K562 (cell line): ENCODE results near the gene CCR2. TPM values are rescaled to one million over a fixed set of nuclear protein-coding genes. Genes with fewer than 3 reads are reported as not detected.

Source experiments
- AFF4 ChIP-seq: sonication (generic); formaldehyde crosslinking; IDR thresholded peaks from 2 replicates; pipeline ENCODE4 v1.8.0; 2023; ENCODE audit warnings: mild to moderate bottlenecking, missing genetic modification reagents
- CBFA2T2 ChIP-seq: fragments of 450-650 bp; conservative IDR thresholded peaks from 2 replicates; pipeline ENCODE4 v1.6.1; 2017; ENCODE audit warnings: mild to moderate bottlenecking
- CHD1 ChIP-seq: fragments of 200-600 bp; sonication (generic); IDR thresholded peaks from one replicate; pipeline ENCODE4 v1.6.1; 2012; ENCODE audit warnings: mild to moderate bottlenecking, moderate library complexity, low read length, inconsistent platforms
- E2F5 ChIP-seq: sonication (generic); formaldehyde crosslinking; IDR thresholded peaks from 2 replicates; pipeline ENCODE4 v1.8.0; 2022; ENCODE audit warnings: mild to moderate bottlenecking, missing genetic modification reagents
- HDAC1 ChIP-seq, 2 experiments: fragments of 450-650 bp; IDR thresholded peaks; 2 replicates each; pipeline ENCODE4 v1.6.1; 2016 to 2017; ENCODE audit warnings: inconsistent platforms in 1 of 2, mild to moderate bottlenecking in 1 of 2, moderate library complexity in 1 of 2
- IFI16 ChIP-seq: fragments of 250-450 bp; sonication (Bioruptor Pico); IDR thresholded peaks from 2 replicates; pipeline ENCODE4 v2.1.2; 2022; ENCODE audit warnings: mild to moderate bottlenecking, inconsistent platforms
- IRF2 ChIP-seq: sonication (generic); formaldehyde crosslinking; IDR thresholded peaks from 2 replicates; pipeline ENCODE4 v1.8.1; 2022; ENCODE audit warnings: mild to moderate bottlenecking, missing genetic modification reagents
- KLF6 ChIP-seq: fragments of 250-450 bp; sonication (Bioruptor Pico); IDR thresholded peaks from 2 replicates; pipeline ENCODE4 v1.4.0; 2020; ENCODE audit warnings: mild to moderate bottlenecking, moderate library complexity, borderline replicate concordance
- MAFF ChIP-seq: IDR thresholded peaks from 2 replicates; pipeline ENCODE4 v1.6.1; 2012; ENCODE audit warnings: low read length, improper control_type of control experiment
- POLR2A ChIP-seq: fragments of 450-650 bp; conservative IDR thresholded peaks from 2 replicates; pipeline ENCODE4 v1.6.1; 2016
- SP1 ChIP-seq: sonication (generic); formaldehyde crosslinking; IDR thresholded peaks from 2 replicates; pipeline ENCODE4 v1.8.1; 2022; ENCODE audit warnings: mild to moderate bottlenecking, missing genetic modification reagents
- TRIM24 ChIP-seq, 2 experiments: fragments of 450-650 bp; IDR thresholded peaks; 2 replicates each; pipeline ENCODE4 v1.6.1; 2016
- ZBTB7A ChIP-seq: IDR thresholded peaks from 2 replicates; pipeline ENCODE4 v1.6.1; 2011; ENCODE audit warnings: low read depth, mild to moderate bottlenecking, low read length, moderate library complexity, borderline replicate concordance; ENCODE audit not compliant: control insufficient read depth
- ZC3H11A ChIP-seq: IDR thresholded peaks from 2 replicates; pipeline ENCODE4 v1.6.1; 2012; ENCODE audit warnings: low read depth, low read length, improper control_type of control experiment
- ZFP1 ChIP-seq: fragments of 450-650 bp; formaldehyde crosslinking; IDR thresholded peaks from 2 replicates; pipeline ENCODE4 v1.4.0; 2020; ENCODE audit warnings: mild to moderate bottlenecking, mixed read lengths
- ZSCAN32 ChIP-seq: fragments of 450-650 bp; formaldehyde crosslinking; IDR thresholded peaks from 2 replicates; pipeline ENCODE4 v1.4.0; 2020; ENCODE audit warnings: mild to moderate bottlenecking, moderate library complexity
- polyA plus RNA-seq, 8 experiments: library from polyadenylated mRNA; depleted of rRNA in 4 of 8; stranded (reverse) in 5 of 8; unstranded in 3 of 8; fragments of >200 nt; fragmentation: Nextera tagmentation in 2 of 8; fragmentation: Illumina TruSeq in 1 of 8; extraction: Ambion mirVana in 2 of 8; extraction: Trizol in 1 of 8; gene quantifications; 2 replicates each; pipeline versions ENCODE4 v1.2.1 to v1.2.3, GENCODE V29; 2011 to 2014; ENCODE audit warnings: inconsistent platforms in 1 of 8, missing spikeins in 1 of 8
- total RNA-seq, 7 experiments: library from RNA; depleted of rRNA in 6 of 7; stranded (reverse); fragments of >200 nt in 6 of 7; fragmentation: Illumina TruSeq in 2 of 7; extraction: Trizol in 2 of 7; gene quantifications; 2 replicates each; pipeline versions ENCODE4 v1.2.1 to v1.2.3, GENCODE V29; 2011 to 2021; ENCODE audit warnings: low replicate concordance in 1 of 7
- TF ChIP-seq, protein P1 (sequence below): fragments of 450-650 bp; formaldehyde crosslinking; IDR thresholded peaks from 2 replicates; pipeline ENCODE4 v1.4.0; 2022; ENCODE audit warnings: missing genetic modification characterization
- TF ChIP-seq, protein P2 (sequence below): fragments of 250-450 bp; sonication (Bioruptor Pico); IDR thresholded peaks from 2 replicates; pipeline ENCODE4 v1.5.0; 2021
- TF ChIP-seq, protein P3 (sequence below), 2 experiments: fragments of 450-650 bp in 1 of 2; sonication (generic) in 1 of 2; formaldehyde crosslinking; conservative IDR thresholded peaks; 2 replicates each; pipeline versions ENCODE4 v1.4.0 to v1.8.1; 2020 to 2022; ENCODE audit warnings: mild to moderate bottlenecking in 1 of 2, missing genetic modification reagents in 1 of 2
- TF ChIP-seq, protein P4 (sequence below): fragments of 250-450 bp; sonication (Bioruptor Pico); IDR thresholded peaks from 2 replicates; pipeline ENCODE4 v1.8.0; 2022; ENCODE audit warnings: moderate library complexity, mild to moderate bottlenecking, inconsistent platforms

Gene CCR2
- total and polyA plus RNA-seq, 9 of the 15 experiments (the other 6 are each of a cell fraction or from before 2014, with no cell fraction given), result not detected

DNA sequence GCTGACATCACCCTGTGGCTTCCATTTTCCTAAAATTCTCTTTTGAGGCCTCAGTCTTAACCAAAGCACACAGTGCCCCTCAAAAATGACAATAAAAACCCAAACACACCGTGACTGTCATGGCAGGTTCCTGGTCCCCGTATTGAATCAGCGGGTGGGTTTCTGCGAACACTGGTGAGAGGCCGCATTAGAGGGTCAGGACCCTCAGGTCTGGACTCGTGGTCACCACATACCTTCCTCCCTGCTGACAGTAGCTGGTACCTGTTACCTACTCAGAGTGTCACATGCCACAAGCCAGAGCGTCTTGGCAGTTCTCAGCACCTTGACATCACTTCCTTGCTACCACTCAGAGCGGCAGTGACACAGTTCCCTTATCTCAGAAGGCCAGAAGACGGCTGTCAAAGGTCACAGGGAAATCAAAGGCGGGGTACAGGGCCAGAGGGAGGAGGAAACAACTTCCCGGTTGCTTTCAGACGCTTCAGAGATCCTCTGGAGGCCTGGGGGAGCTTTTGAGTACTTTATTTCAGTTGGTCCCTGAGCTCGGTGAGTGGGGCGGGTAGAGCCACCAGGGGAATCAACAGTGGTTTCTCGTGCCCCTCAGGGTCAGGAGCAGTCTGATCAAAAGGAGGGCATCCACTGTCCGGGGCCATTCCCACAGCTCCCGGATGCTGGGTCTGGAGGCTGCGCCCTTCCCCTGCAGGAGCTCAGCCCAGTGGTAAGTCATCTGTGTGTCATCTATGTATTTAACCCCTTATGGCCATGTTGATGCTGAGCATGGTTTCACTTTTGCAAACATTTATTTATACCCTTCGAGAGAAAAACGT lies 53.1 kb downstream of the CCR2 start, which contains the start of the genes CCR5AS and CCRL2 (continued):
- TF ChIP-seq CBFA2T2 (peak; percentile 92), E2F5 (CRISPR knock-in tag) (no peak), ZBTB7A (no peak; the same call in 1 of the 2 replicates), POLR2A (peak; percentile 68), SP1 (CRISPR knock-in tag) (peak; percentile 50; the same call in 1 of the 2 replicates), MAFF (no peak), CHD1 (no peak), ZC3H11A (no peak), IRF2 (CRISPR knock-in tag) (no peak), HDAC1 (IDR thresholded peaks at IDR 0.05) (peak in 1 of 2 experiments; percentile 96; a peak in 2 of 4 replicates), ZSCAN32 (CRISPR knock-in tag) (no peak), AFF4 (0 out of 2 replicates have a peak, but pooled peaks have one; percentile 48), TRIM24 (IDR thresholded peaks at IDR 0.05) (peak; percentile 74 to 80), ZFP1 (CRISPR knock-in tag) (0 out of 2 replicates have a peak, but pooled peaks have one; percentile 44), KLF6 (CRISPR knock-in tag) (peak; percentile 25; the same call in 1 of the 2 replicates), IFI16 (CRISPR knock-in tag) (0 out of 2 replicates have a peak, but pooled peaks have one; percentile 61)
- TF ChIP-seq, protein P1, sequence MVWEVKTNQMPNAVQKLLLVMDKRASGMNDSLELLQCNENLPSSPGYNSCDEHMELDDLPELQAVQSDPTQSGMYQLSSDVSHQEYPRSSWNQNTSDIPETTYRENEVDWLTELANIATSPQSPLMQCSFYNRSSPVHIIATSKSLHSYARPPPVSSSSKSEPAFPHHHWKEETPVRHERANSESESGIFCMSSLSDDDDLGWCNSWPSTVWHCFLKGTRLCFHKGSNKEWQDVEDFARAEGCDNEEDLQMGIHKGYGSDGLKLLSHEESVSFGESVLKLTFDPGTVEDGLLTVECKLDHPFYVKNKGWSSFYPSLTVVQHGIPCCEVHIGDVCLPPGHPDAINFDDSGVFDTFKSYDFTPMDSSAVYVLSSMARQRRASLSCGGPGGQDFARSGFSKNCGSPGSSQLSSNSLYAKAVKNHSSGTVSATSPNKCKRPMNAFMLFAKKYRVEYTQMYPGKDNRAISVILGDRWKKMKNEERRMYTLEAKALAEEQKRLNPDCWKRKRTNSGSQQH, result no peak
- TF ChIP-seq, protein P2, sequence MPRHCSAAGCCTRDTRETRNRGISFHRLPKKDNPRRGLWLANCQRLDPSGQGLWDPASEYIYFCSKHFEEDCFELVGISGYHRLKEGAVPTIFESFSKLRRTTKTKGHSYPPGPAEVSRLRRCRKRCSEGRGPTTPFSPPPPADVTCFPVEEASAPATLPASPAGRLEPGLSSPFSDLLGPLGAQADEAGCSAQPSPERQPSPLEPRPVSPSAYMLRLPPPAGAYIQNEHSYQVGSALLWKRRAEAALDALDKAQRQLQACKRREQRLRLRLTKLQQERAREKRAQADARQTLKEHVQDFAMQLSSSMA (CRISPR knock-in tag), result peak; percentile 80
- TF ChIP-seq, protein P3, sequence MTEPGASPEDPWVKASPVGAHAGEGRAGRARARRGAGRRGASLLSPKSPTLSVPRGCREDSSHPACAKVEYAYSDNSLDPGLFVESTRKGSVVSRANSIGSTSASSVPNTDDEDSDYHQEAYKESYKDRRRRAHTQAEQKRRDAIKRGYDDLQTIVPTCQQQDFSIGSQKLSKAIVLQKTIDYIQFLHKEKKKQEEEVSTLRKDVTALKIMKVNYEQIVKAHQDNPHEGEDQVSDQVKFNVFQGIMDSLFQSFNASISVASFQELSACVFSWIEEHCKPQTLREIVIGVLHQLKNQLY (CRISPR knock-in tag; conservative IDR thresholded peaks at IDR 0.05), result no peak
- TF ChIP-seq, protein P4, sequence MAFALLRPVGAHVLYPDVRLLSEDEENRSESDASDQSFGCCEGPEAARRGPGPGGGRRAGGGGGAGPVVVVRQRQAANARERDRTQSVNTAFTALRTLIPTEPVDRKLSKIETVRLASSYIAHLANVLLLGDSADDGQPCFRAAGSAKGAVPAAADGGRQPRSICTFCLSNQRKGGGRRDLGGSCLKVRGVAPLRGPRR (CRISPR knock-in tag), result 0 out of 2 replicates have a peak, but pooled peaks have one; percentile 16
